Hepatocyte (in vitro differentiated cells): ENCODE results near the gene PRTFDC1.

Source experiments
- CTCF ChIP-seq: fragments of 200-600 bp; sonication (generic); IDR thresholded peaks from 2 replicates; pipeline ENCODE4 v1.5.1; 2016; ENCODE audit warnings: antibody characterized with exemption, mild to moderate bottlenecking; ENCODE audit not compliant: poor library complexity
- EZH2phosphoT487 ChIP-seq: fragments of 200-600 bp; sonication (generic); IDR thresholded peaks from one replicate; pipeline ENCODE4 v1.6.1; 2018; ENCODE audit warnings: antibody characterized with exemption, mild to moderate bottlenecking, low read depth, moderate library complexity; ENCODE audit not compliant: unreplicated experiment, severe bottlenecking

GRCh38 chr10:24926557-24926956, 25.8 kb downstream of the PRTFDC1 start:
- TF ChIP-seq CTCF, result no peak
- no peak for TF ChIP-seq EZH2phosphoT487
